ENCODE measurements around the gene IGSF22.
"Not testable (repeated sequence)": the region's sequence is repeated elsewhere in the genome, so short reads cannot be mapped to it uniquely, and the experiment has no call there.

IGSF22 gene

GRCh38 chr11:18677560-18677959, 48.4 kb downstream of the IGSF22 start:
- no peak for DNase-seq

- DNase-seq: no peak
These were observed 49.2 kb downstream of the IGSF22 start for GRCh38 chr11:18676803-18677202.

DNA sequence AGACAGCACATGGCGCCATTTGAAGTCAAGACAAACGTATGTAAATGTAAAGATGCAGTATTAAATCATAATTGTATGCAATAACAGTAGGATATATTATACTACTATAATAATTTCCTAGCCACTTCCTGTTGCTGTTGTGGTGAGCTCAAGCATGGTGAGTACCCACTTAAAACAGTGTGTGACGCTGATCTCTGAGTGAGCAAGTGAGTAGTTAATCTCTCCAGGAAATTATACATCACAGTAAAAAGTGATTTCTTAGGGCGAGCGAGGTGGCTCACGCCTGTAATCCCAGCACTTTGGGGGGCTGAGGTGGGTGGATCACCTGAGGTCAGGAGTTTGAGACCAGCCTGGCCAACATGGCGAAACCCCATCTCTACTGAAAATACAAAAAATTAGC, 53.8 kb downstream of the IGSF22 start:
- DNase-seq: not testable (repeated sequence)

- DNase-seq: no peak
These were observed 54.7 kb downstream of the IGSF22 start for GRCh38 chr11:18671246-18671645.

GRCh38 chr11:18669711-18670110, 56.3 kb downstream of the IGSF22 start:
- DNase-seq: no peak

GRCh38 chr11:18669219-18669596, 56.8 kb downstream of the IGSF22 start:
- DNase-seq: no peak

- no peak for DNase-seq
These were observed 57.9 kb downstream of the IGSF22 start for GRCh38 chr11:18668131-18668530.

GRCh38 chr11:18665353-18665872, 60.6 kb downstream of the IGSF22 start:
- DNase-seq: not testable (repeated sequence)

DNA sequence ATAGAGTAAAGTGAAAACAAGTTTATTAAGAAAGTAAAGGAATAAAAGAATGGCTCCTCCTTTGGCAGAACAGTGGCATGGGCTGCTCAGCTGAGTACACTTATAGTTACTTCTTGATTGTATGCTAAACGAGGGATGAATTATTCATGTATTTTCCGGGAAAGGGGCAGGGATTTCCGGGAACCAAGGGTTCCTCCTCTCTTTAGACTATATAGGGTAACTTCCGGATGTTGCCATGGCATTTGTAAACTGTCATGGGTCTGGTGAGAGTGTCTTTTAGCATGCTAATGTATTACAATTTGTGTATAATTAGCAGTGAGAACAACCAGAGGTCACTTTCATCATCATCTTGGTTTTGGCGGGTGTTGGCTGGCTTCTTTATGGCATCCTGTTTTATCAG, 68.3 kb downstream of the IGSF22 start:
- DNase-seq: no peak

Data from NCI-H1105 (cell line).